Measurements from ENCODE around the gene LBR. TPM values are rescaled to one million over a fixed set of nuclear protein-coding genes. Genes with fewer than 3 reads are reported as not detected.

The LBR gene
- 100 to 1,000 TPM; 161 to 179 (median 178) TPM for total RNA-seq
- 138 TPM for total RNA-seq (2013)

- H3K4me1 Mint-ChIP-seq, result peaks cover 54 to 56% of the 10 kb centered on the region in 2 donors
- DNase-seq, result no peak
- peaks cover 4% of the 10 kb centered on the region for H3K36me3 ChIP-seq (ENCODE audit: control insufficient read depth, insufficient read depth, low read length)
These were observed at the start of gene LBR for GRCh38 chr1:225427235-225428067. LBR (minus strand) TSS chr1:225428038; CDS start chr1:225424075, 3,963 bp downstream.

GRCh38 chr1:225477296-225477911, 49.6 kb upstream of the LBR start:
- Histone ChIP-seq H3K36me3 (ENCODE audit: control insufficient read depth, insufficient read depth, low read length) (no peaks in the 10 kb centered on the region), H3K9me3 (ENCODE audit: control insufficient read depth, insufficient read depth, low read length) (no peaks in the 10 kb centered on the region), H3K4me3 (ENCODE audit: low read length) (no peak overlapping the region), H3K27me3 (ENCODE audit: control insufficient read depth, insufficient read depth, low read length) (no peaks in the 10 kb centered on the region), H3K27ac (ENCODE audit: low read length) (peak overlapping the region; percentile 65), H3K4me1 (ENCODE audit: control insufficient read depth, insufficient read depth, low read length) (peaks cover 64% of the 10 kb centered on the region)
- H3K27me3 Mint-ChIP-seq (ENCODE audit: low read depth in 2 of 2), result no peaks in the 10 kb centered on the region
- intact Hi-C loops (cut with micrococcal nuclease), result loop anchor here (5.0 to 10.0 kb wide), 2 partner anchors 300 to 647 kb away; partner anchors contain the start of gene SRP9
- no peak for DNase-seq
- peak overlapping the region; percentile 45 for H3K4me3 Mint-ChIP-seq
- H3K9me3 Mint-ChIP-seq, result no peaks in the 10 kb centered on the region
- WGBS (ENCODE audit: insufficient coverage), result 87% methylated on average over 5 of the region's 6 CpGs
- ATAC-seq, result no peak
- H3K36me3 Mint-ChIP-seq, result no peaks in the 10 kb centered on the region
- H3K27ac Mint-ChIP-seq, result peak overlapping the region; percentile 81 to 88
- TF ChIP-seq CTCF (IDR thresholded peaks at IDR 0.05), result no peak
- peaks cover 30 to 43% of the 10 kb centered on the region in 2 donors for H3K4me1 Mint-ChIP-seq

More at GRCh38 chr1:225427235-225428067, at the start of gene LBR:
- WGBS (ENCODE audit: insufficient coverage), result under 1% methylated on average over 94 of the region's 94 CpGs
- H3K27ac ChIP-seq (ENCODE audit: low read length), result peak within 1 kb of the TSS; percentile 91
- peak within 1 kb of the TSS; percentile 76 for H3K4me3 ChIP-seq (ENCODE audit: low read length)
- ATAC-seq, result peak; percentile 15 to 33 (median 27)
- Mint-ChIP-seq H3K36me3 (no peaks in the 10 kb centered on the region), H3K9me3 (no peaks in the 10 kb centered on the region), H3K27ac (peak within 1 kb of the TSS; percentile 88 to 90), H3K27me3 (ENCODE audit: low read depth in 2 of 2) (no peaks in the 10 kb centered on the region), H3K4me3 (peak within 1 kb of the TSS; percentile 91)
- no peaks in the 10 kb centered on the region for H3K27me3 ChIP-seq (ENCODE audit: control insufficient read depth, insufficient read depth, low read length)
- H3K9me3 ChIP-seq (ENCODE audit: control insufficient read depth, insufficient read depth, low read length), result no peaks in the 10 kb centered on the region
- TF ChIP-seq CTCF (IDR thresholded peaks at IDR 0.05), result no peak
- H3K4me1 ChIP-seq (ENCODE audit: control insufficient read depth, insufficient read depth, low read length), result peaks cover 36% of the 10 kb centered on the region
- intact Hi-C loops (cut with micrococcal nuclease), result loop anchor here (1.0 to 2.0 kb wide), 3 partner anchors 18 to 33 kb away; no protein-coding TSS in a partner anchor

GRCh38 chr1:225476538-225476988, 48.7 kb upstream of the LBR start:
- 64% methylated on average over 5 of the region's 5 CpGs for WGBS (ENCODE audit: insufficient coverage)
- Mint-ChIP-seq H3K27ac (no peak overlapping the region), H3K9me3 (no peaks in the 10 kb centered on the region), H3K4me1 (peaks cover 30 to 43% of the 10 kb centered on the region in 2 donors), H3K27me3 (ENCODE audit: low read depth in 2 of 2) (no peaks in the 10 kb centered on the region), H3K36me3 (no peaks in the 10 kb centered on the region), H3K4me3 (peak overlapping the region; percentile 21)
- H3K4me1 ChIP-seq (ENCODE audit: control insufficient read depth, insufficient read depth, low read length), result peaks cover 64% of the 10 kb centered on the region
- H3K27ac ChIP-seq (ENCODE audit: low read length), result no peak overlapping the region
- no peaks in the 10 kb centered on the region for H3K27me3 ChIP-seq (ENCODE audit: control insufficient read depth, insufficient read depth, low read length)
- intact Hi-C loops (cut with micrococcal nuclease), result loop anchor here (5.0 to 10.0 kb wide), 2 partner anchors 301 to 648 kb away; partner anchors contain the start of gene SRP9
- no peaks in the 10 kb centered on the region for H3K9me3 ChIP-seq (ENCODE audit: control insufficient read depth, insufficient read depth, low read length)
- TF ChIP-seq CTCF (IDR thresholded peaks at IDR 0.05), result no peak
- DNase-seq, result peak in 1 of 2 donors; percentile 37
- no peak for ATAC-seq
- H3K4me3 ChIP-seq (ENCODE audit: low read length), result no peak overlapping the region
- H3K36me3 ChIP-seq (ENCODE audit: control insufficient read depth, insufficient read depth, low read length), result no peaks in the 10 kb centered on the region

All from natural killer cell (primary cell).